ENCODE data around the gene RPF1.
A peak's percentile ranks its signal among the peaks of the same experiment; 100 is the strongest.

The RPF1 gene

GRCh38 chr1:84478876-84479868 is at the start of gene RPF1 (continued):
- no peak for TF ChIP-seq HOXD13 (CRISPR knock-in tag; IDR thresholded peaks at IDR 0.05; ENCODE audit: borderline replicate concordance)
- no peak for TF ChIP-seq ZNF302 (tag by site-specific recombination; IDR thresholded peaks at IDR 0.05; ENCODE audit: low read depth)
- no peak for TF ChIP-seq ZNF132 (tag by site-specific recombination; IDR thresholded peaks at IDR 0.05; ENCODE audit: borderline replicate concordance)
- no peak; the same call in 1 of the 2 replicates for TF ChIP-seq ZNF37A (tag by site-specific recombination; IDR thresholded peaks at IDR 0.05)
- no peak for TF ChIP-seq ZNF223 (tag by site-specific recombination; IDR thresholded peaks at IDR 0.05)
- no peak for TF ChIP-seq GFI1B (tag by site-specific recombination; IDR thresholded peaks at IDR 0.05)
- no peak for TF ChIP-seq ZNF114 (tag by site-specific recombination; IDR thresholded peaks at IDR 0.05)
- no peak for TF ChIP-seq ZSCAN16 (tag by site-specific recombination; IDR thresholded peaks at IDR 0.05)
- no peak for TF ChIP-seq ZNF776 (tag by site-specific recombination; IDR thresholded peaks at IDR 0.05; ENCODE audit: borderline replicate concordance)
- TF ChIP-seq KLF16 (tag by site-specific recombination; IDR thresholded peaks at IDR 0.05), result peak; percentile 51; the same call in 1 of the 2 replicates
- TF ChIP-seq, protein P1, sequence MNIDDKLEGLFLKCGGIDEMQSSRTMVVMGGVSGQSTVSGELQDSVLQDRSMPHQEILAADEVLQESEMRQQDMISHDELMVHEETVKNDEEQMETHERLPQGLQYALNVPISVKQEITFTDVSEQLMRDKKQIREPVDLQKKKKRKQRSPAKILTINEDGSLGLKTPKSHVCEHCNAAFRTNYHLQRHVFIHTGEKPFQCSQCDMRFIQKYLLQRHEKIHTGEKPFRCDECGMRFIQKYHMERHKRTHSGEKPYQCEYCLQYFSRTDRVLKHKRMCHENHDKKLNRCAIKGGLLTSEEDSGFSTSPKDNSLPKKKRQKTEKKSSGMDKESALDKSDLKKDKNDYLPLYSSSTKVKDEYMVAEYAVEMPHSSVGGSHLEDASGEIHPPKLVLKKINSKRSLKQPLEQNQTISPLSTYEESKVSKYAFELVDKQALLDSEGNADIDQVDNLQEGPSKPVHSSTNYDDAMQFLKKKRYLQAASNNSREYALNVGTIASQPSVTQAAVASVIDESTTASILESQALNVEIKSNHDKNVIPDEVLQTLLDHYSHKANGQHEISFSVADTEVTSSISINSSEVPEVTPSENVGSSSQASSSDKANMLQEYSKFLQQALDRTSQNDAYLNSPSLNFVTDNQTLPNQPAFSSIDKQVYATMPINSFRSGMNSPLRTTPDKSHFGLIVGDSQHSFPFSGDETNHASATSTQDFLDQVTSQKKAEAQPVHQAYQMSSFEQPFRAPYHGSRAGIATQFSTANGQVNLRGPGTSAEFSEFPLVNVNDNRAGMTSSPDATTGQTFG (tag by site-specific recombination; IDR thresholded peaks at IDR 0.05; ENCODE audit: borderline replicate concordance), result no peak
- no peak for TF ChIP-seq SCRT1 (tag by site-specific recombination; IDR thresholded peaks at IDR 0.05; ENCODE audit: borderline replicate concordance)
- TF ChIP-seq ZNF423 (tag by site-specific recombination; IDR thresholded peaks at IDR 0.05), result no peak
- no peak for TF ChIP-seq ZNF239 (tag by site-specific recombination; IDR thresholded peaks at IDR 0.05)
- no peak for TF ChIP-seq ZNF654 (tag by site-specific recombination; IDR thresholded peaks at IDR 0.05; ENCODE audit: low read depth)
- peak; percentile 35; the same call in 1 of the 2 replicates for TF ChIP-seq ZBTB20 (tag by site-specific recombination; IDR thresholded peaks at IDR 0.05)
- TF ChIP-seq, protein P2, sequence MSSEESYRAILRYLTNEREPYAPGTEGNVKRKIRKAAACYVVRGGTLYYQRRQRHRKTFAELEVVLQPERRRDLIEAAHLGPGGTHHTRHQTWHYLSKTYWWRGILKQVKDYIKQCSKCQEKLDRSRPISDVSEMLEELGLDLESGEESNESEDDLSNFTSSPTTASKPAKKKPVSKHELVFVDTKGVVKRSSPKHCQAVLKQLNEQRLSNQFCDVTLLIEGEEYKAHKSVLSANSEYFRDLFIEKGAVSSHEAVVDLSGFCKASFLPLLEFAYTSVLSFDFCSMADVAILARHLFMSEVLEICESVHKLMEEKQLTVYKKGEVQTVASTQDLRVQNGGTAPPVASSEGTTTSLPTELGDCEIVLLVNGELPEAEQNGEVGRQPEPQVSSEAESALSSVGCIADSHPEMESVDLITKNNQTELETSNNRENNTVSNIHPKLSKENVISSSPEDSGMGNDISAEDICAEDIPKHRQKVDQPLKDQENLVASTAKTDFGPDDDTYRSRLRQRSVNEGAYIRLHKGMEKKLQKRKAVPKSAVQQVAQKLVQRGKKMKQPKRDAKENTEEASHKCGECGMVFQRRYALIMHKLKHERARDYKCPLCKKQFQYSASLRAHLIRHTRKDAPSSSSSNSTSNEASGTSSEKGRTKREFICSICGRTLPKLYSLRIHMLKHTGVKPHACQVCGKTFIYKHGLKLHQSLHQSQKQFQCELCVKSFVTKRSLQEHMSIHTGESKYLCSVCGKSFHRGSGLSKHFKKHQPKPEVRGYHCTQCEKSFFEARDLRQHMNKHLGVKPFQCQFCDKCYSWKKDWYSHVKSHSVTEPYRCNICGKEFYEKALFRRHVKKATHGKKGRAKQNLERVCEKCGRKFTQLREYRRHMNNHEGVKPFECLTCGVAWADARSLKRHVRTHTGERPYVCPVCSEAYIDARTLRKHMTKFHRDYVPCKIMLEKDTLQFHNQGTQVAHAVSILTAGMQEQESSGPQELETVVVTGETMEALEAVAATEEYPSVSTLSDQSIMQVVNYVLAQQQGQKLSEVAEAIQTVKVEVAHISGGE (tag by site-specific recombination; conservative IDR thresholded peaks at IDR 0.05; ENCODE audit: low read depth), result peak; percentile 93
- no peak for TF ChIP-seq ZNF211 (tag by site-specific recombination; IDR thresholded peaks at IDR 0.05; ENCODE audit: low read depth)
- no peak for TF ChIP-seq ZSCAN23 (tag by site-specific recombination; IDR thresholded peaks at IDR 0.05)
- TF ChIP-seq ZNF335 (tag by site-specific recombination; conservative IDR thresholded peaks at IDR 0.05), result peak; percentile 79
- no peak for TF ChIP-seq ZNF10 (tag by site-specific recombination; IDR thresholded peaks at IDR 0.05)
- no peak for TF ChIP-seq SCRT2 (tag by site-specific recombination; IDR thresholded peaks at IDR 0.05)
- TF ChIP-seq, protein P3, sequence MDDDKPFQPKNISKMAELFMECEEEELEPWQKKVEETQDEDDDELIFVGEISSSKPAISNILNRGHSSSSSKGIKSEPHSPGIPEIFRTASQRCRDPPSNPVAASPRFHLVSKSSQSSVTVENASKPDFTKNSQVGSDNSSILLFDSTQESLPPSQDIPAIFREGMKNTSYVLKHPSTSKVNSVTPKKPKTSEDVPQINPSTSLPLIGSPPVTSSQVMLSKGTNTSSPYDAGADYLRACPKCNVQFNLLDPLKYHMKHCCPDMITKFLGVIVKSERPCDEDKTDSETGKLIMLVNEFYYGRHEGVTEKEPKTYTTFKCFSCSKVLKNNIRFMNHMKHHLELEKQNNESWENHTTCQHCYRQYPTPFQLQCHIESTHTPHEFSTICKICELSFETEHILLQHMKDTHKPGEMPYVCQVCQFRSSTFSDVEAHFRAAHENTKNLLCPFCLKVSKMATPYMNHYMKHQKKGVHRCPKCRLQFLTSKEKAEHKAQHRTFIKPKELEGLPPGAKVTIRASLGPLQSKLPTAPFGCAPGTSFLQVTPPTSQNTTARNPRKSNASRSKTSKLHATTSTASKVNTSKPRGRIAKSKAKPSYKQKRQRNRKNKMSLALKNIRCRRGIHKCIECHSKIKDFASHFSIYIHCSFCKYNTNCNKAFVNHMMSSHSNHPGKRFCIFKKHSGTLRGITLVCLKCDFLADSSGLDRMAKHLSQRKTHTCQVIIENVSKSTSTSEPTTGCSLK (tag by site-specific recombination; IDR thresholded peaks at IDR 0.05), result no peak
- peak; percentile 97; the same call in 1 of the 2 replicates for TF ChIP-seq HOXC10 (CRISPR knock-in tag; IDR thresholded peaks at IDR 0.05)
- TF ChIP-seq SETDB1 (IDR thresholded peaks at IDR 0.05; ENCODE audit: insufficient read length, low read length), result peak; percentile 92
- 0 out of 2 replicates have a peak, but pooled peaks have one; percentile 60 for TF ChIP-seq ZBTB21 (tag by site-specific recombination; IDR thresholded peaks at IDR 0.05)
- TF ChIP-seq, protein P4, sequence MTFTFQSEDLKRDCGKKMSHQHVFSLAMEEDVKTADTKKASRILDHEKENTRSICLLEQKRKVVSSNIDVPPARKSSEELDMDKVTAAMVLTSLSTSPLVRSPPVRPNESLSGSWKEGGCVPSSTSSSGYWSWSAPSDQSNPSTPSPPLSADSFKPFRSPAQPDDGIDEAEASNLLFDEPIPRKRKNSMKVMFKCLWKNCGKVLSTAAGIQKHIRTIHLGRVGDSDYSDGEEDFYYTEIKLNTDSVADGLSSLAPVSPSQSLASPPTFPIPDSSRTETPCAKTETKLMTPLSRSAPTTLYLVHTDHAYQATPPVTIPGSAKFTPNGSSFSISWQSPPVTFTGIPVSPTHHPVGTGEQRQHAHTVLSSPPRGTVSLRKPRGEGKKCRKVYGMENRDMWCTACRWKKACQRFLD (tag by site-specific recombination; IDR thresholded peaks at IDR 0.05), result no peak
- TF ChIP-seq ZNF830 (tag by site-specific recombination; IDR thresholded peaks at IDR 0.05; ENCODE audit: low read depth), result no peak
